Measurements from ENCODE around the gene TUBGCP6.

TUBGCP6 gene

DNA sequence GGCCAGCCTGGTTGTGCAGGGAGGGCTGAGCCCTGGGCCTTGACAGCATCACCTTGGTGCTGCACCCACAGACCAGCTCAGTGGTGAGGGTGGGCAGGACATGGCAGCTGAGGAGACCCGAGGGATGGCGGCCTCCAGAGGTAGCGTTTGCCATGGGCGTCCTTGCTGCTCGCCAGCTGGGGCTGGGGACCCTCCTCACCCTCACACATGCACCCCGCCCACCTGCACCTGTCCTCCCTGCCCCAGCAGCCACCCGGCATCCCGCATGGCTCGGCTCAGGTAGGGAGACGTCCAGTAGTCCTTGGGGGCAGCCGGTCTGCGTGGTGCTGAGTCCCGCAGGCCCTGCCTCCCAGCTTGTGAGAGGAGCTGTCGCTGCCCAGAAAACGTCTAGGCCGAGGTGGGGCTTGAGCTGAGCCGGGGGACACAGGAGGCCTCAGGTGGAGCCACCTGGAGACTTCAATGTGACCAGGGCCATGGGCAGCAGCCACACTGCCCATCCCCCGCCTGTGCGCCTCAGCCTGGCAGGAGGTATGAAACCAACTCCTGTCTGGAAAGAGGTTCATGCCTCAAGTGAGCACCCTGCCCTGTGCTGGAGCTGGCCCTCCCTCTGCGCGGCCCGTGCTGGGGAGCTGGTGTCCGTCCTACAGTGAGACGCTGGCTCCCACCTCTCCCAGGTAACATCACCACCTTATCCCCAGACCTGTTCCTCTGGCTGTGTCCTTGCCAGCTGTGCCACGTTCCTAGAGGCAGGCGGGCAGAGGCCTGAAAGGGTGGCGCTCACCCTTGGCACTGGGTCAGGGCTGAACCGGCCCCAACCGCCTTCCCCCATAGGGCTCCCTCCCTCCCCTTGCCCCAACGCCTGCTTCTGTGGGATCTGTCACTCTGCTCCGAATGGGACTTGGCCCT lies 62.4 kb downstream of the TUBGCP6 start:
- no peak for DNase-seq (ENCODE audit: low read depth)

DNA sequence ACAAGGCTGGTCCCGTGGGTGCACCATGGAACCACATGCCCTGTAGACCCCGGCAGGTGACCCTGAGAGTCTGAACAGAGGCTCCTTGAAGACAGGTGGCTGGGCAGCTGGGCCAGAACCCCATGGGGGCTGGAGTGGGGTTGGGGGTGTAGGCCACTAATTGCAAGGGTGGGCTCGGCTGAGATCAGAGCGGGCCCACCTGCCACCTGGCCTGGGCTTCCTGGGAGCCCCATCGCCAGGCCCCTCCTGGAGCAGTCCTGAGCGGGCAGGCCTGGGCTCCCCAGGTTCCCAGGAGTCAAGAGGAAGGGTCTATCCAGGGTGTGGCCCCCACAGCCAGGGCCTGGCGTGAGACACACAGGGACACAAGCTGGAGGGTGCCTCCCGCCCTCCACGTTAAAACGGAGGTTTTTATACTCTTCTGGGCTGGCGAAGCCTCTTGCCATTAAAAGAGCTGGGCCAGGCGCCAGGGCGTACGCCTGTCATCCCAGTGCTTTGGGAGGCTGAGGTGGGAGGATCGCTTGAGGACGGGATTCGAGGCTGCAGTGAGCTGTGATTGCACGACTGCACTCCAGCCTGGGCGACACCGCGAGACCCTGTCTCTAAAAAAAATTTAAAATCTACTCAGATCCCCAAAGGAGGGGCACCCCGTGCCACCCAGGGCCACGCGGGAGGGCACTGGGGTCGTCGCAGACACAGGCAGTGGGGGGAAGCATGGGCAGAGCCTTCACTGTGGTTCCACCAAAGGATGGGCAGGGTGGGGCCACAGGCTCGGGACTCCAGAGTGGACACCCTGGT lies 63.9 kb downstream of the TUBGCP6 start:
- no peak for DNase-seq (ENCODE audit: low read depth)

DNA sequence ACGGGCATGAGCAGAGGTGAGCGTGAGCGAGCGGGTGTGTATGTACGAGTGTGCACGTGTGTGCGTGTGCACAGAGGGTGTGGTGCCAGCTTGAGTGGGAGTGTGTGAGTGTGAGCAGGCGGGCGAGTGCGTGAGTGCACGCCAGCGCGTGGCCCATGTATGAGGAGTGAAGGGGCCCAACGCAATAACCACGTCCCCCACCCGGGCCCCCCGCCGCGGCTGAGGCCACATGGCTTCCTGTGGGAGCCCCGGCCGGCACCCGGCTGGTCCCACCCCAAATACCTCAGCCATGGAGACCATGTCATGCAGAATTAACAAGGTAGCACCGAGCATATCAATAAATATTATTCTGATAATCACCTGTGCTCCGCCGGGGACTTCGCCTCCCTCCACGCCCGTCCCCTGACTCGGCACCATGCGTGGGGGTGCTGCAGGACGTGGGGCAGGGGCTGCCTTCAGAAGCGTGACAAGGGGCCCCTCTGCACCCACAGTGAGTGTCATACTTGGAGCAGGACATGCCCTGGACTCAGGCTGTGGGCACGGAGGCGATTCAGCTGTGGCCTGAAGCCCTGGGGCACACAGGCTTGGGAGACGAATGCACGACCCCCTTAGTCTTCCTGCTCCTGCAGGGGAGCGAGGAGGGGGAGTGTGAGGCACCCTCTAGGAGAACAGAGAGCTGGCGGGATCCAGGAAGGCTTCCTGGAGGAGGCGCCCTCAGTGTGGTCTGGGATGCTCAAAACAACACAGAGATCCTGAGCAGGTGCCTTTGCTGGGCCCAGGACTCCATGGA lies 64.7 kb downstream of the TUBGCP6 start:
- DNase-seq (ENCODE audit: low read depth) = no peak

DNA sequence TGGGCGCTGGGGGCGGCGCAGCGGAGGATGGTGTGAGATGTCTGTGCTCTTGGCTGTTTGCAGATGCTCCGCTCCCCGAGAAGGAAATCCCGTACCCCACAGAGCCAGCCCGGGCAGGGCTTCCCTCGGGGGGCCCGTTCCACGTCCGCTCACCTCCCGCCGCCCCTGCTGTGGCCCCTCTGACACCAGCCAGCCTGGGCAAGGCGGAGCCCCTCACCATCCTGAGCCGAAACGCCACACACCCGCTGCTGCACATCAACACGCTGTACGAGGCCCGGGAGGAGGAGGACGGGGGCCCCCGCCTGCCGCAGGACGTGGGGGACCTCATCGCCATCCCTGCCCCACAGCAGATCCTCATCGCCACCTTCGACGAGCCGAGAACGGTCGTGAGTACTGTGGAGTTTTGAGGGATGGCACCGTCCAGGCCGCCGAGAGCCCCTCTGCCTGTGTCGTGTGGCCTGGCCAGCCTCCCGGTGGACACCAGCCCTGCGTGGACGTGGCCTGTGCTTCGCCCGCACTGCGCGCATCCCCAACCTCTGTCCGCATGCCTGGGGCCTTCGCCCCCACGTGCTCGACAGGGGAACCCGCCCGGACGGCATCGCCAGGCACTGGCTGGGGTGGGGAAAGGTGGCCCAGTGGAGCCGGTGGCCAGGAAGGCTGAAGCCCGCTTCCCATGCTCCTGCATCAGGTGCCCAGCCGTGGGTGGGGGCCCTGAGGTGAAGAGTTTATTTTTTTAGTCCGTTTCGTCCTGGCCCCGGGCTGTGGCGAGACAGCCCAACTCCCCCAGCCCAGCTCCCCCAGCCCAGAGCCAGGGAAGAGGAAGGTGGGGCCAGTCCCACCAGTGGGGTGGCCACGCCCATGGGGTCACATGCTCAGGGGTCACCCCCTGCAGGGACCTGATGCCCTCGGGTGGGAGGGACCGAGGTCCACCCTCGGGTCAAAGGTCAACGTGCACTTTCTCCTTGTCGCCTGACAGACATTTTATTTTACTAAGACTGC lies 65.7 kb downstream of the TUBGCP6 start:
- no peak for DNase-seq (ENCODE audit: low read depth)

DNA sequence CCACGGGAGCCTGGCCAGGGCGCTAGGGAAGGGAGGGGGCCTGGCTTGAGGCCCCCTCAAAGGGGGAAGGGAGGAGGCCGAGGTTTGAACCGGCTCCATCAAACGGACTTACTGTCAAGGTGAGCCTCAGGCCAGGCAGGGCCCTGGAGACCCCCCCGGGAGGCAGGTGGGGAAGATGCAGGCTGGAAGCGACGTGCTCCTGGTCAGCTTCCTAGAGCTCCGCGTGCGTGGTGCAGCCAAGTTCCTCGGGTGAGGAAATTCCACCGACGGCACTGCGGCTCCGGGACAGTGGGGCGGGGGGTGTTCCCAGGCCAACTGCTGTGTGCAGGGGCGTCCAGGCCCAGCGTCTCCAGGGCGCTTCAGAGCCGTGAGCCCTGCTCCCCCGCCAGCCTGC lies 66.4 kb downstream of the TUBGCP6 start:
- DNase-seq (ENCODE audit: low read depth) = no peak

DNA sequence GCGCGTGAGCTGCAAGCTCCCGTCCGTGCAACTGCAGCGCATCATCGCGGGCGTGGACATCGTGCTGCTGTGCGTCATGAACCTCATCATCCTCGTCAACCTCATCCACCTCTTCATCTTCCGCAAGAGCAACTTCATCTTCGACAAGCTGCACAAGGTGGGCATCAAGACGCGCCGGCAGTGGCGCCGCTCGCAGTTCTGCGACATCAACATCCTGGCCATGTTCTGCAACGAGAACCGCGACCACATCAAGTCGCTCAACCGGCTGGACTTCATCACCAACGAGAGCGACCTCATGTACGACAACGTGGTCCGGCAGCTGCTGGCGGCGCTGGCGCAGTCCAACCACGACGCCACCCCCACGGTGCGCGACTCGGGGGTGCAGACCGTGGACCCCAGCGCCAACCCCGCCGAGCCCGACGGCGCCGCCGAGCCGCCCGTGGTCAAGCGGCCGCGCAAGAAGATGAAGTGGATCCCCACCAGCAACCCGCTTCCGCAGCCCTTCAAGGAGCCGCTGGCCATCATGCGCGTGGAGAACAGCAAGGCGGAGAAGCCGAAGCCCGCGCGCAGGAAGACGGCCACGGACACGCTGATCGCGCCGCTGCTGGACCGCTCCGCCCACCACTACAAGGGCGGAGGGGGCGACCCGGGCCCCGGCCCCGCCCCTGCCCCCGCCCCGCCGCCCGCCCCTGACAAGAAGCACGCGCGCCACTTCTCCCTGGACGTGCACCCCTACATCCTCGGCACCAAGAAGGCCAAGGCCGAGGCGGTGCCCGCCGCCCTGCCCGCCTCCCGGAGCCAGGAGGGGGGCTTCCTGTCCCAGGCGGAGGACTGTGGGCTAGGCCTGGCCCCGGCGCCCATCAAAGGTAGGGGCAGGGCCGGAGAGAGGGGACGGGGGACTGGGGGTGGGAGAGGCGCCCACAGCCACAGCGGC lies 67.0 kb downstream of the TUBGCP6 start:
- no peak for DNase-seq (ENCODE audit: low read depth)

- no peak for DNase-seq (ENCODE audit: low read depth)
Measured at GRCh38 chr22:50176850-50177536, 67.8 kb downstream of the TUBGCP6 start.

DNA sequence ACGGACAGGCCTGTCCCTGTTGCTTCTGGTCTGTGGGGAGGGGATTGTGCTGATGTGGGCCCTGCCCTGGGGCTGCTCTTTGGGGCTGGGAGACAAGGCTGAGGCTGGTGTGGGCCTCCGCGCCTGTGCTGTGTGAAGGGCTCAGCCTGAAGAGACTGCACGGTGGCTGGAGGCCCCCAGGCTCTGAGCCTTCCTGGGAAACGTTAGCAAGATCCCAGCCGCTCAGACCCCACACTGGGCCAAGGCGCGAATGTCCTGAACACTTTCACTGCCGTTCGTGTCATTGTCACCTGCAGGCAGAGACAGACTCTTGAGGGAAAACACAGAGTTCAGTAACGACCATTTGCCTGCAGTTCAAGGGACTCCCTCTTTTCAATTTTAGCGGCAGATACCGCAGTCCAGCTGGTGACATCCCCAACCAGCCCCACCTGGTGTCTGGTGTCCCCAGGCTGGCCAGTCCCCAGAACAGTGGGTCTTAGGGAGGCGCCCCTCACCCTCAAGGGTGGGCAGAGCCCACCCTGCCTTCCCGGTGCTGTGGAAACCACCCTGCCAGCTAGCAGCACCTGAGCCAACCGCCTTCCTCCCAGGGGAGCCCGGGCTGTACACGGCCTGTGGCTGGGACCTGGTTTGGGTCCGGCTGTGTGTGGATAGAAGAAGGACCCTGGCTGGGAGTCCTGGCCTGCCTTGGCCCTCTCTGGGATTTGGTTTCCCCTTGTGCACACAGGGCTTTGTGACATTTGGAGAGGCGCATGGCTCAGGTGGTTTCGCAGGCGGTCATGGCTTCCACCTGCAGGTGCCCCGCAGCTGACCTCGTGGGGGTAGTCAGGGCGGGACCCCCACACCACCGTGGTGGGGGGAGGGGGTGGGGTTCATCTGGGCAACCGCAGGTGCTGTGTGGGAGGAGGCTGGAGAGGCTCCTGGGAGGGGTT lies 68.6 kb downstream of the TUBGCP6 start:
- no peak for DNase-seq (ENCODE audit: low read depth)

GRCh38 chr22:50175191-50175461 lies 69.7 kb downstream of the TUBGCP6 start:
- DNase-seq (ENCODE audit: low read depth) = no peak

DNA sequence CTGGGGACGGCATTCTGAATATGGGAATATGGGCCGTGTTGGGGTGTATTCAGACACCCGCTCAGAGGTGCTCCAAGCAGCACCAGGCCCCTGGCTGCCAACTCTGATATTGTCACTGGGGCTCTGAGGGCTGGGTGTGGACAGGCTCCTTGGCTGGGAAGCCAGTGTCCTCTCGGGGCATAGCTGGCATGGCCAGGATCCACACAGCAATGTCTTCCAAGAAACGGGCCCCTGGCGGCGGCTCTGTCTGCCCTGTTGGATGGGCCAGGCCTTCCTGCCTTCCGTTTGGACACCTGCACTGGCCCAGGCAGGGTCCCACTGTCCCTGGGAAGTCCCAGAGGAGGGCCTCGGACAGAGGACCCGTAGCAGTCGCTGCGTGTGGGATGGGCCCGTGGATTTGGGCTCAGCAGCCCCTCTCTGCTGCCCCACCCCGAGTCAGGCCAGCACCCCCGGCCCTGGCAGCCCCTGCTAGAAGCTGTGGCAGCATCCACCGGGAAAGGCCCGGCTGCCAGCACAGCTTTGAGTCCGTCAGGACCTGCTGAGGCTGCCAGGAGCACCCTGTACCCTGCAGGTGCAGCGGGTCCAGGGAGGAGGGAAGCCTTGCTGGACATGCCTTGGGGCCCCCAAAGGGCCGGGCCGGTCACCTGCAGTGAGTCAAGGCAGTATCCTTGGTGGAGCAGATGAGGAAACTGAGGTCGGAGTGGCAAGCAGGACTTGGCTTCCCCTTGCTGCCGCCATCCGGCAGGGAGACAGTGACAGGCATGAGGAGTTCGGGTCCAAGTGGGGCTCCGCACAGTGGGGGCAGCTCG lies 70.2 kb downstream of the TUBGCP6 start:
- DNase-seq (ENCODE audit: low read depth) = no peak

- DNase-seq (ENCODE audit: low read depth) = no peak
Measured at GRCh38 chr22:50173983-50174355, 70.9 kb downstream of the TUBGCP6 start.

- no peak for DNase-seq (ENCODE audit: low read depth)
Measured at GRCh38 chr22:50173311-50173982, 71.4 kb downstream of the TUBGCP6 start.

DNA sequence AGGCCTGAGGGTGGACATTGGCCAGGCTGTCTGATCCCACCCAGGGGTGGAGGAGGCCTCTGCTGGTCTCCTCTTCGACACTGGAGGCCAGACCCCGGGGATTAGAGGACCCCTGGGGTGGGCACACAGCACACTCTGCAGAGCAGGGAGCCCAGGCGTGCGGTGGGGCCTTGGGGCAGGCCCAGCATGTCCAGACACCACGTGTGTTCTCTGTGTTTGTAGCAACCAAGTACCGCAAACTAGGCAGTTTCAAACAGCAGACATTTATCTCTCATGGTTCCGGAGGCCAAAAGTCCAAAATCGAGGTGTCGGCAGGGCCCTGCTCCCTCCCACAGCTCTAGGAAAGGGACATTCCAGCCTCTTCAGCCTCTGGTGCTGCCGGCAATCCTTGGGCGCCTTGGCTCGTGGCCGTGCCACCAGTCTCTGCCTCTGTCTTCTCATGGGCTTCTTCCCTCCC lies 72.8 kb downstream of the TUBGCP6 start:
- no peak for DNase-seq (ENCODE audit: low read depth)

DNA sequence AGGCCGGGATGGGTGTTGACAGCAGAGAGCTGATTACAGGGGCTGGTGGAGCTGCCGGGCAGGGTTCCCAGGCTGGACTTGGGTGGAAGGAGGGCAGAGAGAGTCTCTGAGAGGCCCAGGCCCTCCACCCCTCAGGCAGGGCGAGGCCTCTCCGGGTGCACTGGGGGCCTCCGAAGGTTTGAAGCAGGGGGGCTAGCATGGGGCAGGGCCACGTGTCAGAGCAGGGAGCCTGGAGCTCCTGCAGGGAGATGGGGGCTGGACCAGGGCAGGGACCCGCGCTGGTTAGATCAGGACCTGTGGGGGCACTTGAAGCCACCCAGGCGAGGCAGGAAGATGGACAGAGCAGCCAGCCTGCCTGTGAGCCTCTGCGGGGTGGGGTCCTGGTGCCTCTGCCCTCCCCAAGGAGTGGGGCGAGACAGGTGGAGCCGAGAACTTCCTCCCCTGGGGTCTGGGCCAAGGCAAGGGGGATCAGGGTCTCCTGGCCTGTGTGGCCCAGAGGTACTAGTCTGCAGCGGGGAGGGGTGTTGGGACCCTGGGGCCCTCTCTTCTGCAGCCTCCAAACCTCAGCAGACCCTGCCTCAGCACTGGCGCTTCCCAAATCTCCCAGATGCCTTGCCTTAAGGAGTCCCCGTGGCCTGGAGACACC lies 73.4 kb downstream of the TUBGCP6 start:
- no peak for DNase-seq (ENCODE audit: low read depth)

- DNase-seq (ENCODE audit: low read depth) = no peak
Measured at GRCh38 chr22:50170453-50171318, 74.1 kb downstream of the TUBGCP6 start, which contains the start of gene PANX2. TSS of gene PANX2 (plus strand) at chr22:50170731. CDS start at chr22:50170731, 0 bp downstream.
